GM23248 (cell line): ENCODE data around the gene FAM156B.

Experiments used
- EZH2 ChIP-seq: fragments of 200-600 bp; sonication (generic); IDR thresholded peaks from 2 replicates; pipeline ENCODE4 v1.6.1; 2018; ENCODE audit warnings: antibody characterized with exemption, mild to moderate bottlenecking; ENCODE audit not compliant: insufficient read depth, poor library complexity, severe bottlenecking
- EZH2phosphoT487 ChIP-seq: fragments of 200-600 bp; sonication (generic); IDR thresholded peaks from 2 replicates; pipeline ENCODE4 v1.6.1; 2018; ENCODE audit warnings: antibody characterized with exemption, moderate library complexity, mild to moderate bottlenecking, low read depth; ENCODE audit not compliant: insufficient read depth

- no peak for TF ChIP-seq EZH2
- no peak for TF ChIP-seq EZH2phosphoT487
These were observed 36.1 kb downstream of the FAM156B start for GRCh38 chrX:52933213-52933612.
